HS-5 (cell line): Measurements from ENCODE around the gene SLC39A3.
A peak's percentile ranks its signal among the peaks of the same experiment; 100 is the strongest.

Source experiments
- DNase-seq: peaks from one replicate; pipeline ENCODE4 v3.0.0-alpha.2; 2012; ENCODE audit warnings: low read depth

SLC39A3 gene

DNA sequence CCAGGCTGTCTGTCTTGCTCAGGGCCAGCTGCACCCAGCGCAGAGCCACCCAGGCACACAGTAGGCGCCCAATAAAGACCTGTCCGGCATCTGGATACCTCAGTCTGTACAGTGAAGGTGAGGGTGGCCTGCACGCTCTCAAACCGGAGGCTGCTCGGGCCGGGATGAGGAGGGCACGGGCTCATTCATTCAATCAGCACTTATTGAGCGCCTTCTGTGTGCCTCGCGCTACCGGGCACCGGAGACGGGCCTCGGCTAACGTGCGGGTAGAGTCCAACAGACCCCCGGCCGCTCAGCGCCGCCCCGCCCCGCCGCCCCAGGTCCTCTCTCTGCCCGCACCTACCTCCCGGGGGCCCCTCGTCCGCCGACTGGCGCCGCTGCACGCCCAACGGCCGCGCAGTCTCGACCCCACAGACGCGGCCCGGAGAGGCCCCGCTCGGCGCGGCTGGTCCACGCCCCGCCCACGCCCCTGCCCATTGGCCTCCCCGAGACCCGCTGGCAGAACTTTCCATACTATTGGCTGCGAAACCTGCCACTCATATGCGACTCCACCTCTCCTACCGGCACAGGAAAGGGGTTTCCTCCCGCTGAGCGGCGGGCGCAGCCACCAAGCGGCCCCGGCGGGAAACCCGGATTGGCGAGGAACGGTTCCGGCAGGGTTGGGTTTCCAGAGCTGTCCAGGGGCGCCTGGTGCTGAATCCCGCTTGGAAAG lies at the start of gene SLC39A3:
SLC39A3 (minus strand) TSS at position 416 of the 712 bp plus-strand sequence. CDS start 2,760 bp downstream, outside the sequence.
- DNase-seq, result peak; percentile 95

DNA sequence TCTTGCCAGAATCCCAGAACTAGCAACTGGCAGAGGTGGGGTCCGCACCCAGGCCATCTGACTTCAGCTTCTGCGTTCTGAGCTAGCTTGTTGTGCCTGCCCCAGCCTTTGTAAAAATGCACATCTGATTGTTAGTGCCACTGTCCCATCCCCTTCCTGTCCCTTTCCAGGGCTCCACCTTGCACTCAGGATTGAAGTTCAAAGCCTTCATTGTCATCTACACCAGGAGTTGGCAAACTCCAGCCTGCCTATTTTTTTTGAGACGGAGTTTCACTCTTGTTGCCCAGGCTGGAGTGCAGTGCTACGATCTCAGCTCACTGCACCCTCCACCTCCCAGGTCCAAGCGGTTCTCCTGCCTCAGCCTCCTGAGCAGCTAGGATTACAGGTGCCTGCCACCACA lies 48.4 kb upstream of the SLC39A3 start:
- DNase-seq, result no peak

DNA sequence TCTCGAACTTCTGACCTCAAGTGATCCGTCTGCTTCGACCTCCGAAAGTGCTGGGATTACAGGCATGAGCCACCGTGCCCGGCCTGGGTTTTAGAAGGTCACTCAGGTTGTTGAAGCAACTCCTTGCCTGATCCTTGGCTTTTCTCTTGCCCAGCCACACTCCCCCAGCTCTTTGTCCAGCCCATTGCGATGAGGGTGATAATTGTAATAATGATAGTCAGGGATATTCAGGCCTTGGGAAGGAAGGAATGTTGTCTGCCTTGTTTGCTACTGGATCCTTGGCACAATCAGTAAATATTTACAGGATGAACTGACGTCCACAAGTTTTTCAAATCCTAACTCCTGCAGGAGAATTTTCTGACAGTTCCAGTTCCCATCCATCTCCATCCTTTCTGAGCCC lies 47.3 kb upstream of the SLC39A3 start:
- DNase-seq, result no peak

DNA sequence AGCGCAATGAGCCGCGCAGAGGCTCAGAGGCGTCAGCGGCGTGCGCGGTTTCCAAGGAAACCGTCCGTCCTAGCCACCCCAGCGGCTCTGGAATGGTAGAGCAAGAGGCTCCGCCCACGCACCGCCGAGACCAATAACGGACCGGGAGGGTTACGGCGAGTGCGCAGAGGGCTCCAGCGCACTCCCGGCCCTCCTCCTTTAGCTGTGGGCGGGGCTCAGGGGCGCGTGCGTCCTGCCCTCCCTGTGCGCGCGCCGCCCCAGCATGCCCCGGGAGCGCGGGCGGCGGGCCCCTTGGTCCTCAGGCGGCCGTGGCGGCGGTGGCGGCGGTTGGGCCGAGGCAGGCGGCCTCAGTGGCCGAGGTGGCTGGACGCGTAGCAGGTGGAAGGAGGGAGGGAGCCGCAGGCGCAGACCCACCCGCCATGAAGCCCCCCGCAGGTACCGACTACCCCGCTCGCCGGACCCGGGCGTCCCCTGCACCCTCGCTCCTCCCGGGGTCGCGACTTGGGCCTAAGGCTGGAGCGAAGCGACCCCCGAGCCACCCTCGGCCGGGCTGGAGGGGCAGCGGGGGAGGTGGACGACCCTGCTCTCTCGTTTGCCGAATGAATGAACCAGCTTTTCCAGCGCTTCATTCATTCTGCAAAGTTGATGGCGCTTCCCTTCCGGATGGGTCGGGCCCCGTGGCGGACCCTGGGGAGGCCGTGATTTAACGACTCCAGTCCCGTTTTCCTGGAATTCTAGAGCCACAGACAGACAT lies 45.6 kb upstream of the SLC39A3 start, which contains the start of gene THOP1:
THOP1 (plus strand) TSS at position 260 of the 754 bp plus-strand sequence; CDS start at position 420, 160 bp downstream.
- DNase-seq, result peak; percentile 92

DNA sequence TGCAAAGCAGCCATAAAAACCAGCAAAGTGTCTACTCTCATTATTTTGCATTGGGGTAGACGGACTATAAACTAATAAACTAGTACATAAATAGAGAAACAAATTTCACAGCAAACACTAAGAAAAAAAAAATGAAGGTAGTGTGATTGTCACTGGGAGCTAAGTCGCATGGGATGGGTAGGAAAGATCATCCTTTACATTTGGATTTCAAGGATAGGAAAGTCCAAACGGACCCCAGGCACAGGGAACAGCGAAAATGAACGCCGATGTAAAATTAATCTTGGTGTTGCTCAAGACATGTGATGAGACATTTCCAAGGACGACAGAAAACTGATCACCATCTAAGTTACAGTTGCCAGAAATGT lies 43.9 kb upstream of the SLC39A3 start:
- DNase-seq, result no peak

GRCh38 chr19:2782936-2783780 lies 43.3 kb upstream of the SLC39A3 start, which contains the start of gene SGTA:
TSS of gene SGTA (minus strand) at chr19:2783273. CDS start at chr19:2769068, 14,205 bp downstream.
- DNase-seq, result peak; percentile 99

DNA sequence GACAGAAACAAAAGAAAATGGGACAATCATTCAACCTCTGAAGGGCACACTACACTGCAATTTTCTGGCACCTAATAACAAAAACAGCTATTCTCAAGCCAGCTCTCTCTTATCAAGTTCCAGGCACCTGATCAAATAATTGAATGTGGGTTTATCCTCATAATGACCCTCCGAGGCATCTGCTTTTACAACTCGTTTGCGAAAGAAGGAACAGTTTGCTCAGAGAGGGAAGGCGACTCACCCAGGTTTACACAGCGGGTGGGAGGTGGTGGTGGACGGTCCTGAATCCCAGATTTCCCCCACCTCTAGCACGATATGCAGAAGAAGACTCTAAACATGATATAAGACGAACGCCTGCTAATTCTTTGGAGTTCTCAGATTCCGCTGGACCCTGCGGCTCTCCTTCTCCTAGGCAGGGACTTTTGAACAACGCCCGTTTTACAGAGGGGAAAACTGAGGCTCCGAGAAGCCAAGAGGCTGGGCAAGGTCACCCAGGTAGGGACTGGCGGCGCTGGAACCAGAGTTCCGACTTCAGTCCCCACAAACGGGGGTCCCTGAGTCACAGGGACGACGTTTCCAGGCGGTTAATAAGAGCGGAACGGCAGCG lies 42.6 kb upstream of the SLC39A3 start:
- DNase-seq, result no peak

DNA sequence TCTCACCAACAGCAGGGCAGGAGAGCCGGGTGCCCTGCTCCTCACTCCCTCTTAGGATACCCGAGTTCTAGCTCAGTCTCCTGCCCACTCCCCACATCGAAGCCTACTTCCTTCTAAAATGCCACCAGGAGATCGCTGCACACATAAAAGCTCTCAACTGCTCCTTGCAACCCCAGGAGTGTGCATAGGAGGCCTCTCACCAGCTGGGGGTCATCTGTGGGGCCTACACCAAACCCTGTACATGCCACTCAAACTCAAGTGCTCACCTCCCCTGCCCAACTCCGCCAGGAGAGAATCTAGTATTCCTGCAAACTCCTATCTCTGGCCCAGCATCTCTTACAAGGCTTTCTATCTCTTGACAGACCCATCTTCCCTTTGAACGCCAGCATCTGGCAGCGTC lies 40.5 kb upstream of the SLC39A3 start:
- DNase-seq, result no peak

DNA sequence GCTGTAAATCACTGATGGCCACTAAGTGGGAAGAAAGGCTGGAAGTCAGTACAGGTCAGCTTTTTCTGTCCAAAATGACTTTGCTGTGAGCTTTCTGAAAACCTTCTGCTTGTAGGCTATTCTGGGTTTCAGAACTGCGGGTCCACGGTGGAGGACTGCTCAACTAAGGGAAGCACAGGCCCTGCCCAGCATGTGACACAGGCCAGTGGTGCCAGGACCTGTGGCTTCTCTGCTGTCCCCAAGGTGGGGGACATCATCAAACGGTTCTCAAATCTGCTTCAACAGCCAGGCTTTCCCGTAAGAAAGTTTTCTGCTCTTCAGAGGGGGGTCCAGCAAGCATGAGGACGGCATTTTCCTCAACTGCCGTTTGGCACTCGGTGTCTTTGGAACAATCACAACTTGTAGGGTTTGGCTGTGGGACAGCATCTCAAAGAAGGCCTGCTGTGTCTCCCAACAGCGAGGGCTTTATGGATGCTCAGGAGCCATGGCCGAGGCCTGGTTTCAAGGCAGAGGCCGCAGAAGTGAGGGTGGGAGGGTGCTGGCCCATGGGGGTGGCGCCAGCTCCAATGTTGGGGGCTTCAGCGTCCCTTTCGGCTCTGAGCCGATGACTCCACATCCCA lies 39.4 kb upstream of the SLC39A3 start:
- no peak for DNase-seq

DNA sequence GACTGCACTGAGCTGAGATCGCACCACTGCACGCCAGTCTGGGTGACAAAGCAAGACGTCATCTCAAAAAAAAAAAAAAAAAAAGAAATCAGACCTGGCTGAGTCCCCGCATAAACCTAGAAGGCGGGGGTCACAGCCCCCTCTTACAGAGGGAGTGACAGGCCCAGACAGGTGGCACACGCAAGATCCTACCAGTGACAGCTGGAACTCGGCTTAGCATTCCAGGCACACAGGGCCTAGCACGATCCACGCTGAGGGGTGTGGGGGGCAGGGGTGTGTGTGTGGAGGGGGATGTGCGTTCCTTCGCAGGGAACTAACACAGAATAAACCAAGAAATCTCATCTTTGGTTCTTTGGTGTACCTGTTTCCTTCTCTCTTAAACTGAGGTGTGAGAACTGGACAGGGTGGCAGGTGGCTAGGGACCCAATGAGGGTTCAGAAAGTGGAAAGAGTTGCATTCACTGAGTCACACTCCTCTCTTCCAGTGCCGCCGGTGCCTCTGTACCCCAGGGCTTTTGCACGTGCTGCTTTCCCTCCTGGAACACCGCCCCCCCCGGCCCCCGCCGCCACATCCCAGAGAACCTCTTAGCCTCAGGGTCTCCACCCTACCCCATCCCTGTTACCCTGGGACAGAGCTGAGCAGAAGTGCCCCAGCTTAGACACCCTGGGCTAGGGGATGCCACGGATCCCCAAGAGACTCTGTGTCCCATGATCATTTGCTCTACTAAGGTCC lies 38.3 kb upstream of the SLC39A3 start:
- no peak for DNase-seq

GRCh38 chr19:2775556-2776430 lies 36.0 kb upstream of the SLC39A3 start:
- no peak for DNase-seq

DNA sequence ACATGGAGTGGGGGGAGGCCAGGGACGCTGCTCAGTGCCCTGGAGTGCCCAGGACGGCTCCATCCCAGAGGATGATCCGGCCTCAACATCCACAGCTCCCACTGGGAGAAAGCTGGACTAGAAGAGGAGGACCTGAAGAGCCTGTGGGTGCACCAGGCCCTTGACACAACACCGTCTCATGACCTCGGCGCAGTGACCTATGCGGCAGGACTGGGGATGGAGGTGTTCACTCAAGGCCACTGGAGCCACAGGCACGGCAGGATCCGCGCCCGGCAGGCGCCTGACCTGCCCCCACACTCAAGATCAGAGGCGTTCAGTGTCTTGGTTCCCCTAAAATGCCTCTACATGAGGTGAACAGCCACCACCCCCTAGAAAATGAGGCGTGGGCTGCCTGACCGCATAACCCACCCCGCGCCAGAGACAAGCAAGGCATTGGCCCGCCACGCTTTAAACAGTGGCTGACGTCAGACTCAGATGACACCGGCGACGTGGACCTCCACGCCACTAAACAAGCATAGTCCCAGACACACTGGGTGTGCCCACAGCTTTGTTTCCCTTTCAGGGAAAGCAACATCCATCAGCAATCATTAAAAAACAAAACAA lies 35.2 kb upstream of the SLC39A3 start:
- DNase-seq, result no peak

DNA sequence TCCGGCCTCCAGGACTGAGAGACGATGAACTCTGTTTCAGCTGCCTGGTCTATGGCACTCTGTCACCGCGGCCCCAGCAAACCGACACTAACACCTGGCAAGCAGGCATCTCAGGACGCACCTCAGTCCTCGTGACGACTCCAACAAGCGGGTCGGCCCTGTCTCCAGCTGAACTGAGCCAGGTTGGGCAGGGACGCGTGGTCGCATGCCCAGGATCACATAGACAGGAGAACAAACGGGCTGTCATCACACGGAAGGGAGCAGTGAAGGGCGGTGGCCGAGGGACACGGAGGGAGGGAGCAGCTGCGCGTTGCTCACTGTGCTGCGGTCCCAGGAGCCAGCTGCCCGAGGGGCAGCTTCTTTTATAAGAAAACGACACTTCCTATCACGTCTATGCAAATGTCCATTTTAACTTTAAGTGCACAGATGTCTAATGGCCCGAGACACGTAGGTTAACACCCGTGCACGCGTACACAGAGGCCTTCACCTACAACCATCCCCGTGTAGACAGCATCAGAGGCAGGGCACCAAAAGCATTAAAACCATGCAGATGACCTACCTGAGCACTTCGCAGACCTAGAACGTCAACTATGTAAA lies 34.4 kb upstream of the SLC39A3 start:
- DNase-seq, result no peak

- no peak for DNase-seq
These were observed 32.2 kb upstream of the SLC39A3 start for GRCh38 chr19:2771786-2772674.

- DNase-seq, result no peak
These were observed 30.5 kb upstream of the SLC39A3 start for GRCh38 chr19:2770055-2771013.

GRCh38 chr19:2769218-2769617 lies 29.4 kb upstream of the SLC39A3 start:
- no peak for DNase-seq
